ENCODE measurements around the gene FOXP2. TPM values are rescaled to one million over a fixed set of nuclear protein-coding genes. Genes with fewer than 3 reads are reported as not detected.
A peak's percentile ranks its signal among the peaks of the same experiment; 100 is the strongest.
"Not testable (repeated sequence)": the region's sequence is repeated elsewhere in the genome, so short reads cannot be mapped to it uniquely, and the experiment has no call there.

FOXP2 gene
- polyA plus RNA-seq, 10 donors, result 5.5 to 14.4 (median 9.7) TPM

GRCh38 chr7:114575098-114575497 is 160.5 kb downstream of the FOXP2 start:
- DNase-seq, result no peak

GRCh38 chr7:114580963-114581362 is 166.3 kb downstream of the FOXP2 start:
- DNase-seq, result not testable (repeated sequence)

- peak; percentile 14 to 68 (median 25) for DNase-seq
Measured at GRCh38 chr7:114588506-114588905, 173.9 kb downstream of the FOXP2 start.

- DNase-seq, result no peak
Measured at GRCh38 chr7:114589436-114589835, 174.8 kb downstream of the FOXP2 start.

- no peak for DNase-seq
Measured at GRCh38 chr7:114590298-114590697, 175.7 kb downstream of the FOXP2 start.

GRCh38 chr7:114598946-114599345 is 184.3 kb downstream of the FOXP2 start:
- DNase-seq, result no peak

GRCh38 chr7:114606100-114606499 is 191.5 kb downstream of the FOXP2 start:
- DNase-seq, result no peak

- not testable (repeated sequence) for DNase-seq
Measured at GRCh38 chr7:114608822-114609221, 194.2 kb downstream of the FOXP2 start.

GRCh38 chr7:114620208-114620607 is 205.6 kb downstream of the FOXP2 start:
- DNase-seq, result no peak

- no peak for DNase-seq
Measured at GRCh38 chr7:114622221-114622620, 207.6 kb downstream of the FOXP2 start.

GRCh38 chr7:114623146-114623545 is 208.5 kb downstream of the FOXP2 start:
- DNase-seq, result no peak

GRCh38 chr7:114627231-114627630 is 212.6 kb downstream of the FOXP2 start:
- DNase-seq, result no peak

GRCh38 chr7:114628362-114628761 is 213.7 kb downstream of the FOXP2 start:
- DNase-seq, result no peak

- no peak for DNase-seq
Measured at GRCh38 chr7:114629762-114630161, 215.1 kb downstream of the FOXP2 start.

- no peak for DNase-seq
Measured at GRCh38 chr7:114630201-114630990, 215.8 kb downstream of the FOXP2 start.

GRCh38 chr7:114631249-114631822 is 216.7 kb downstream of the FOXP2 start:
- DNase-seq, result no peak

GRCh38 chr7:114639451-114639850 is 224.8 kb downstream of the FOXP2 start:
- no peak for DNase-seq

GRCh38 chr7:114644455-114644854 is 229.8 kb downstream of the FOXP2 start:
- no peak for DNase-seq

- no peak for DNase-seq
Measured at GRCh38 chr7:114645451-114645850, 230.8 kb downstream of the FOXP2 start.

GRCh38 chr7:114647518-114647917 is 232.9 kb downstream of the FOXP2 start:
- DNase-seq, result no peak

GRCh38 chr7:114648117-114648516 is 233.5 kb downstream of the FOXP2 start:
- DNase-seq, result no peak

- DNase-seq, result no peak
Measured at GRCh38 chr7:114648680-114649079, 234.1 kb downstream of the FOXP2 start.

- no peak for DNase-seq
Measured at GRCh38 chr7:114649689-114650088, 235.1 kb downstream of the FOXP2 start.

- DNase-seq, result no peak
Measured at GRCh38 chr7:114650491-114650890, 235.9 kb downstream of the FOXP2 start.

Data from muscle of back (tissue), 11 donors.